HG02759 (cell line): ENCODE results near the gene EDNRA.
"Not testable (repeated sequence)": the region's sequence is repeated elsewhere in the genome, so short reads cannot be mapped to it uniquely, and the experiment has no call there.

Experiments used
- ATAC-seq: cut with Tn5 transposase; IDR thresholded peaks from one replicate; pipeline ENCODE4 v1.9.1; 2021; ENCODE audit warnings: mild to moderate bottlenecking, moderate library complexity; ENCODE audit not compliant: unreplicated experiment

The EDNRA gene

DNA sequence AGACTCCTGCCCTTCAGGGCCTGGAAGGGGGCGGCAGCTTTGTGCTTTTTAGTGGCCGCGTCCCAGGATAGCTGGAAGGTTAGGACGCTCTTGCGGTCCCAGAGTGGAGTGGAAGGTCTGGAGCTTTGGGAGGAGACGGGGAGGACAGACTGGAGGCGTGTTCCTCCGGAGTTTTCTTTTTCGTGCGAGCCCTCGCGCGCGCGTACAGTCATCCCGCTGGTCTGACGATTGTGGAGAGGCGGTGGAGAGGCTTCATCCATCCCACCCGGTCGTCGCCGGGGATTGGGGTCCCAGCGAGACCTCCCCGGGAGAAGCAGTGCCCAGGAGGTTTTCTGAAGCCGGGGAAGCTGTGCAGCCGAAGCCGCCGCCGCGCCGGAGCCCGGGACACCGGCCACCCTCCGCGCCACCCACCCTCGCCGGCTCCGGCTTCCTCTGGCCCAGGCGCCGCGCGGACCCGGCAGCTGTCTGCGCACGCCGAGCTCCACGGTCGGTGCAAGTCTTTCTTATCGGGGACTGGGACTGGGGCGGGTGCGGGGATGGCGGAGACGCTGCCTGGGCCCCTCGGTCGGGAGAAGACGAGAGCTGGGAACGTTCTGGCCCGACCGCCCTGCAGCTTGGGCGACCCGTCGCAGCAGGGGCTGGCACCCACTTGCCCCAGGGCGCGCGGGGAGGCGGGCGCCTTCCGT, at the start of gene EDNRA:
Gene EDNRA, plus strand, starts transcription at position 207 of the 686 bp plus-strand sequence. CDS start 4,585 bp downstream, outside the sequence.
- ATAC-seq = no peak

- ATAC-seq = not testable (repeated sequence)
Observed at GRCh38 chr4:147434370-147434769, 46.5 kb upstream of the EDNRA start.

- ATAC-seq = no peak
Observed at GRCh38 chr4:147440442-147440841, 40.5 kb upstream of the EDNRA start.

DNA sequence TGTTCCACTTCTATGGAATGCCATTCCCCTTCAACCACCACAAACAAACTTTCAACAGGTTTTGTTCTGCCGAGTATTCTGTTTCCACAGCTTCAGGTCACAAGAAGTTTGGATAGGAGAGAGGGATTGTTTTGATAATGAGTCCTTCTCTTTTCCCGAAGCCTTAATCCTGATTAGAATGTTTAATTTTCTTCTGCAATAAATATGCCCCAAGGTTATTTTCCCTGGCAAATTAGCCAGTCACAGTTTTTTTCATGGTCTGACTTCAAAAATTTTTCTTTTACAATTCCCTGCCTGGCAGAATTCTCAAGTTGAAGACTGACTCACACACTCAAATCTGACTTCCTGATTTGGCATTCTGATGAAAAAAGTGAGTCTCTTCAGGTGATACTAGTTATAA, 33.1 kb upstream of the EDNRA start:
- no peak for ATAC-seq

DNA sequence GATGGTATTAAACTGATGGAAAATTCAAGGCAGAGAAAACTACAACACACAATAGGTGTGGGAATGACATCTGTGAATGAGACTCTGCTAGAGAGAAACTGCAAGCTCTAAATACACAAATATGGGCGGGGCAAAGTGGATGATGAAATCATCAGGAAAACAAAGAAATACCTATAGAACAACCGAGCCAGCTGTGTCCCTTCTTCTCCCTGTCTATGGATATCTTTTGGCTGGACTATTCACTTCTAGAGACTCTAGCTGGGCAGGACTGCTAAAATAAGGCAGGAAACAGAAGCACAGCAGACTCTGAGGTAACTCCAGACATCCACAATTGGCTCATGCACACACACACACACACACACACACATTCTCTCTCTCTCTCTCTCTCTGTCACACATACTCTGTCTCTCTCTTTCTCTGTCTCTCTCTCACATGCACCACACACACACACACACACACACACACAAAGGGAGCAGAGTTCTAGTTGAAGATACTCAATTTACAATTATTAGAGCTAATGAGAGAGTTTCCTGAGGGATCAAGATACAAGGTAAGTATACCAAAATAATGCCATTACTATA, 27.2 kb upstream of the EDNRA start:
- no peak for ATAC-seq

- no peak for ATAC-seq
Observed at GRCh38 chr4:147456706-147457105, 24.2 kb upstream of the EDNRA start.

GRCh38 chr4:147461161-147461560, 19.7 kb upstream of the EDNRA start:
- ATAC-seq = no peak

GRCh38 chr4:147463065-147463464, 17.8 kb upstream of the EDNRA start:
- ATAC-seq = no peak

- ATAC-seq = no peak
Observed at GRCh38 chr4:147465461-147465860, 15.4 kb upstream of the EDNRA start.

GRCh38 chr4:147477439-147477838, 3.5 kb upstream of the EDNRA start:
- peak; percentile 40 for ATAC-seq

DNA sequence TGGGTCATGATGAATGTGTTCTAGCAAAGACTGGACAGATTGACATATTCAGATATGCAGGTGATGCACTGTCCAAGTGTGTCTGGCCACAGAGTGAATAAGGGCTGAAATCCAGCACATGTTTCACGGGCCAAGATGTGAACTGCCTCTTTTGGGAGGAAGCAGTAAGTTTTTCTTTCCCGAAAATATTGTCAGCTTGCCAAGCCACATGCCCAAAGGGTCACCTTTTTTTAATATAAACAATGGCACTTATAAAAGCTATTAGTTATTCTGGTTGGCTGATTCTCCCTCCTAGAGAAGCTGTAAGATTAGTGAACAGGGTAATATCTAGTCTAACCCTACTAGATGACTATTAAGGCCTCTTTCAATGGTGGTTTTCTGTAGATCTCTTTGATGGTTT, 1.5 kb upstream of the EDNRA start:
- no peak for ATAC-seq

DNA sequence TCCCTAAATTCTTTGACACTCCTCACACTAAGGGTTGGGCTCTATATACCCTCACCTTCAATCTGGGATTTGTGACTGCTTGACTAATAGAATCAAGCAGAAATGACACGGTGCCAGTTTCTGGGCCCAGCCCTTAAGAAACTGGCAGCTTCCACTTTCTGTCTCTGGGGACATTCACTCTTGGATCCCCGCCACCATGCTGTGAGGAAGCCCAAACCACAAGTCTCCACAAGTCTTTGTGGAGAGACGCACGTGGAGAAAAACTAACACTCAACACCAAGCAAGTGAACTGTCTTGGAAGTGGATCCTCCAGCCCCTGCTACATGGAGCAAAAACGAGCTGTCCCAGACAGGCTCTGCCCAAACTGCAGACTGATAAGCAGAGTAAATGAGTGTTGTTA, 1.1 kb upstream of the EDNRA start:
- ATAC-seq = no peak

- no peak for ATAC-seq
Observed at GRCh38 chr4:147480502-147480890, 401 bp upstream of the EDNRA start.

GRCh38 chr4:147481577-147482109, 746 bp downstream of the EDNRA start:
- no peak for ATAC-seq

GRCh38 chr4:147482281-147482680, 1.4 kb downstream of the EDNRA start:
- ATAC-seq = no peak

- ATAC-seq = no peak
Observed at GRCh38 chr4:147485167-147485566, 4.3 kb downstream of the EDNRA start.

GRCh38 chr4:147487616-147488015, 6.7 kb downstream of the EDNRA start:
- no peak for ATAC-seq

- ATAC-seq = no peak
Observed at GRCh38 chr4:147488556-147488955, 7.7 kb downstream of the EDNRA start.

GRCh38 chr4:147491086-147491485, 10.2 kb downstream of the EDNRA start:
- ATAC-seq = no peak

GRCh38 chr4:147492306-147492705, 11.4 kb downstream of the EDNRA start:
- ATAC-seq = no peak

- ATAC-seq = no peak
Observed at GRCh38 chr4:147492761-147493160, 11.9 kb downstream of the EDNRA start.

GRCh38 chr4:147493307-147493706, 12.4 kb downstream of the EDNRA start:
- ATAC-seq = no peak

GRCh38 chr4:147494301-147494700, 13.4 kb downstream of the EDNRA start:
- no peak for ATAC-seq
